H1 (cell line): Measurements from ENCODE around the gene ASXL2. TPM values are rescaled to one million over a fixed set of nuclear protein-coding genes. Genes with fewer than 3 reads are reported as not detected.

Experiments used
- RAD21 ChIP-seq, 2 experiments: IDR thresholded peaks in 1 of 2; conservative IDR thresholded peaks in 1 of 2; 2 replicates each; pipeline ENCODE4 v1.6.1; 2011; ENCODE audit warnings: low read depth in 2 of 2, low read length in 2 of 2, improper control_type of control experiment in 1 of 2, inconsistent platforms in 1 of 2, mild to moderate bottlenecking in 1 of 2, moderate library complexity in 1 of 2
- TAF1 ChIP-seq: IDR thresholded peaks from 2 replicates; pipeline ENCODE4 v1.6.1; 2011; ENCODE audit warnings: mild to moderate bottlenecking, low read depth, low read length
- polyA plus RNA-seq, 7 experiments: library from polyadenylated mRNA; depleted of rRNA in 3 of 7; stranded (reverse) in 5 of 7; unstranded in 2 of 7; fragments of >200 nt in 5 of 7; fragments of 200-250 nt in 2 of 7; gene quantifications; 1 replicate in 5 of 7; 2 replicates in 1 of 7; 4 replicates in 1 of 7; pipeline versions ENCODE4 v1.2.1 to v1.2.3, GENCODE V29; 2011 to 2013; ENCODE audit warnings: missing spikeins in 2 of 7, mixed read lengths in 2 of 7
- total RNA-seq: library from RNA; stranded (reverse); fragmentation: NEBNext Ultra II Directional; extraction: Animal tissue kit (Norgen Biotek cat#: 25700); gene quantifications from 2 replicates; pipeline ENCODE4 v1.2.1, GENCODE V29; 2021
- TF ChIP-seq, protein P1 (sequence below): IDR thresholded peaks from 2 replicates; pipeline ENCODE4 v1.6.1; 2012; ENCODE audit warnings: low read length, inconsistent platforms
- TF ChIP-seq, protein P2 (sequence below): IDR thresholded peaks from 2 replicates; pipeline ENCODE4 v1.6.1; 2012; ENCODE audit warnings: inconsistent platforms

Gene ASXL2
- total and polyA plus RNA-seq, 2 of the 8 experiments (the other 6 are each of a cell fraction or from before 2014, with no cell fraction given): 7.2 to 41.3 TPM

- TF ChIP-seq, protein P1, sequence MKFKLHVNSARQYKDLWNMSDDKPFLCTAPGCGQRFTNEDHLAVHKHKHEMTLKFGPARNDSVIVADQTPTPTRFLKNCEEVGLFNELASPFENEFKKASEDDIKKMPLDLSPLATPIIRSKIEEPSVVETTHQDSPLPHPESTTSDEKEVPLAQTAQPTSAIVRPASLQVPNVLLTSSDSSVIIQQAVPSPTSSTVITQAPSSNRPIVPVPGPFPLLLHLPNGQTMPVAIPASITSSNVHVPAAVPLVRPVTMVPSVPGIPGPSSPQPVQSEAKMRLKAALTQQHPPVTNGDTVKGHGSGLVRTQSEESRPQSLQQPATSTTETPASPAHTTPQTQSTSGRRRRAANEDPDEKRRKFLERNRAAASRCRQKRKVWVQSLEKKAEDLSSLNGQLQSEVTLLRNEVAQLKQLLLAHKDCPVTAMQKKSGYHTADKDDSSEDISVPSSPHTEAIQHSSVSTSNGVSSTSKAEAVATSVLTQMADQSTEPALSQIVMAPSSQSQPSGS: no peak
- TF ChIP-seq, protein P2, sequence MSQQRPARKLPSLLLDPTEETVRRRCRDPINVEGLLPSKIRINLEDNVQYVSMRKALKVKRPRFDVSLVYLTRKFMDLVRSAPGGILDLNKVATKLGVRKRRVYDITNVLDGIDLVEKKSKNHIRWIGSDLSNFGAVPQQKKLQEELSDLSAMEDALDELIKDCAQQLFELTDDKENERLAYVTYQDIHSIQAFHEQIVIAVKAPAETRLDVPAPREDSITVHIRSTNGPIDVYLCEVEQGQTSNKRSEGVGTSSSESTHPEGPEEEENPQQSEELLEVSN: no peak
- TF ChIP-seq TAF1: no peak
- TF ChIP-seq RAD21 (IDR thresholded peaks at IDR 0.05 in 1 of 2, conservative IDR thresholded peaks at IDR 0.05 in 1 of 2; ENCODE audit: low read depth in 2 of 2, low read length in 2 of 2): no peak
Observed at GRCh38 chr2:25903216-25903776, 25.0 kb upstream of the ASXL2 start (continued).
